CD14-positive monocyte (primary cell): ENCODE results near the gene DNAJC28. TPM values are rescaled to one million over a fixed set of nuclear protein-coding genes. Genes with fewer than 3 reads are reported as not detected.
"Not testable (repeated sequence)": the region's sequence is repeated elsewhere in the genome, so short reads cannot be mapped to it uniquely, and the experiment has no call there.

Experiments
- DNase-seq, 3 donors: peaks; one replicate each; pipeline ENCODE4 v3.0.0-alpha.2; 2011 to 2022
- H2AFZ ChIP-seq: 2 replicates; pipeline ENCODE4 v1.6.0; 2012; ENCODE audit warnings: mild to moderate bottlenecking, low read depth, low read length, inconsistent platforms; ENCODE audit not compliant: insufficient read depth, poor library complexity, severe bottlenecking
- H3K27ac ChIP-seq, 2 donors: 1 replicate in 1 of 2; 2 replicates in 1 of 2; pipeline ENCODE4 v1.5.1; 2012 to 2013; ENCODE audit warnings: low read length in 2 of 2, control low read depth in 1 of 2, inconsistent platforms in 1 of 2, low read depth in 1 of 2, mild to moderate bottlenecking in 1 of 2
- H3K27me3 ChIP-seq, 2 donors: one replicate each; pipeline versions ENCODE4 v1.6.0 to v1.6.1; 2011 to 2013; ENCODE audit warnings: low read length in 2 of 2; ENCODE audit not compliant: control insufficient read depth in 2 of 2, insufficient read depth in 2 of 2
- H3K36me3 ChIP-seq, 2 donors: replicated peaks in 1 of 2; 1 replicate in 1 of 2; 2 replicates in 1 of 2; pipeline versions ENCODE4 v1.5.1 to v1.6.1; 2012 to 2013; ENCODE audit warnings: low read length in 2 of 2, control low read depth in 1 of 2, inconsistent platforms in 1 of 2, mild to moderate bottlenecking in 1 of 2; ENCODE audit not compliant: insufficient read depth in 2 of 2, control insufficient read depth in 1 of 2
- H3K4me1 ChIP-seq, 2 donors: 1 replicate in 1 of 2; 2 replicates in 1 of 2; pipeline versions ENCODE4 v1.5.1 to v1.6.1; 2012 to 2013; ENCODE audit warnings: low read length in 2 of 2, control low read depth in 1 of 2, inconsistent platforms in 1 of 2, mild to moderate bottlenecking in 1 of 2, moderate library complexity in 1 of 2; ENCODE audit not compliant: insufficient read depth in 2 of 2, control insufficient read depth in 1 of 2
- H3K4me2 ChIP-seq: replicated peaks from 2 replicates; pipeline ENCODE3; 2012; ENCODE audit warnings: low read length, moderate library complexity, mild to moderate bottlenecking; ENCODE audit not compliant: poor library complexity, severe bottlenecking; ENCODE audit errors: extremely low read depth
- H3K4me3 ChIP-seq, 3 experiments: fragments of 200-600 bp in 1 of 3; sonication (generic) in 1 of 3; replicated peaks in 1 of 3; 1 replicate in 2 of 3; 2 replicates in 1 of 3; pipeline ENCODE4 v1.5.1; 2011 to 2013; ENCODE audit warnings: low read length in 3 of 3, mild to moderate bottlenecking in 3 of 3, control low read depth in 2 of 3, low read depth in 2 of 3, inconsistent platforms in 1 of 3, moderate library complexity in 1 of 3
- H3K79me2 ChIP-seq: 2 replicates; pipeline ENCODE4 v1.6.0; 2012; ENCODE audit warnings: mild to moderate bottlenecking, control low read depth, inconsistent platforms, low read length, moderate library complexity; ENCODE audit not compliant: insufficient read depth
- H3K9ac ChIP-seq: 2 replicates; pipeline ENCODE4 v1.6.0; 2017; ENCODE audit warnings: low read length, mild to moderate bottlenecking; ENCODE audit not compliant: insufficient read depth, poor library complexity, severe bottlenecking
- H3K9me3 ChIP-seq, 2 donors: replicated peaks in 1 of 2; 1 replicate in 1 of 2; 2 replicates in 1 of 2; pipeline versions ENCODE4 v1.5.1 to v1.6.1; 2012 to 2013; ENCODE audit warnings: low read length in 2 of 2, control low read depth in 1 of 2; ENCODE audit not compliant: control insufficient read depth in 1 of 2, insufficient read depth in 1 of 2
- H4K20me1 ChIP-seq: 2 replicates; pipeline ENCODE4 v1.6.0; 2012; ENCODE audit warnings: mild to moderate bottlenecking, low read length, control low read depth, moderate library complexity; ENCODE audit not compliant: insufficient read depth
- H3K27ac Mint-ChIP-seq, 7 donors: one replicate each; pipeline ENCODE4 v1.8.0; 2020; ENCODE audit warnings: mild to moderate bottlenecking in 7 of 7, mixed read lengths in 7 of 7, moderate library complexity in 6 of 7, inconsistent platforms in 2 of 7
- H3K27me3 Mint-ChIP-seq, 3 donors: one replicate each; pipeline ENCODE4 v1.8.0; 2021 to 2022; ENCODE audit warnings: low read depth in 3 of 3, mild to moderate bottlenecking in 3 of 3, mixed read lengths in 3 of 3, moderate library complexity in 3 of 3, inconsistent platforms in 1 of 3
- H3K36me3 Mint-ChIP-seq, 2 donors: one replicate each; pipeline ENCODE4 v1.8.0; 2020; ENCODE audit warnings: mixed read lengths in 2 of 2, inconsistent platforms in 1 of 2, mild to moderate bottlenecking in 1 of 2
- H3K4me1 Mint-ChIP-seq: one replicate; pipeline ENCODE4 v1.8.0; 2020; ENCODE audit warnings: mild to moderate bottlenecking, mixed read lengths
- H3K4me3 Mint-ChIP-seq, 2 donors: one replicate each; pipeline ENCODE4 v1.8.0; 2020; ENCODE audit warnings: mild to moderate bottlenecking in 2 of 2, mixed read lengths in 2 of 2, moderate library complexity in 1 of 2
- H3K9me3 Mint-ChIP-seq, 7 donors: one replicate each; pipeline ENCODE4 v1.8.0; 2020 to 2022; ENCODE audit warnings: mixed read lengths in 7 of 7, mild to moderate bottlenecking in 6 of 7, moderate library complexity in 6 of 7, inconsistent platforms in 2 of 7
- CTCF ChIP-seq: fragments of 200-600 bp; IDR thresholded peaks from one replicate; pipeline ENCODE4 v1.8.0; 2022; ENCODE audit warnings: antibody characterized with exemption, mild to moderate bottlenecking
- WGBS: methylation state at CpG from one replicate; pipeline ENCODE4 v1.1.5; 2013; ENCODE audit warnings: missing lambda C conversion rate; ENCODE audit not compliant: insufficient coverage; 5-methylcytosine and 5-hydroxymethylcytosine counted together
- intact Hi-C, 2 donors: fragments of 100-400 bp; cut with micrococcal nuclease; formaldehyde crosslinking; loops; one replicate each; pipeline versions ENCODE4 v1.15.0 to v1.15.1; 2023
- polyA plus RNA-seq, 3 donors: library from polyadenylated mRNA; depleted of rRNA in 1 of 3; unstranded in 2 of 3; stranded (reverse) in 1 of 3; fragments of 300-500 nt in 2 of 3; fragments of >200 nt in 1 of 3; fragmentation: Illumina TruSeq in 2 of 3; gene quantifications; 1 replicate in 2 of 3; 2 replicates in 1 of 3; pipeline ENCODE4 v1.2.3, GENCODE V29; 2012 to 2021

The DNAJC28 gene
- polyA plus RNA-seq, 3 donors = 0.21 to 1.1 (median 0.26) TPM

GRCh38 chr21:33511639-33512038 lies 20.1 kb upstream of the DNAJC28 start:
- Histone ChIP-seq H3K27me3 (no peaks in the 10 kb centered on the region), H3K9ac (no peak overlapping the region), H3K4me1 (no peaks in the 10 kb centered on the region), H3K27ac (no peak overlapping the region), H4K20me1 (no peaks in the 10 kb centered on the region), H3K4me3 (no peak overlapping the region), H3K4me2 (no peak overlapping the region), H3K36me3 (peaks cover 58 to 98% of the 10 kb centered on the region in 2 donors), H3K79me2 (no peaks in the 10 kb centered on the region), H2AFZ (no peak overlapping the region), H3K9me3 (no peaks in the 10 kb centered on the region)
- H3K9me3 Mint-ChIP-seq = peaks cover 0 to 3% (median 0%) of the 10 kb centered on the region in 7 donors
- WGBS = 95% methylated on average over 3 of the region's 4 CpGs
- no peak for TF ChIP-seq CTCF
- peaks cover 3% of the 10 kb centered on the region for H3K4me1 Mint-ChIP-seq
- DNase-seq = no peak
- H3K4me3 Mint-ChIP-seq = no peak overlapping the region
- peaks cover 69 to 83% of the 10 kb centered on the region in 2 donors for H3K36me3 Mint-ChIP-seq
- no peaks in the 10 kb centered on the region for H3K27me3 Mint-ChIP-seq
- H3K27ac Mint-ChIP-seq = no peak overlapping the region
- intact Hi-C loops = no loop called here

GRCh38 chr21:33510826-33511225 lies 19.3 kb upstream of the DNAJC28 start:
- Mint-ChIP-seq H3K36me3 (peaks cover 69 to 84% of the 10 kb centered on the region in 2 donors), H3K4me3 (no peak overlapping the region)
- WGBS = 100% methylated on average over 4 of the region's 8 CpGs

GRCh38 chr21:33507003-33507402 lies 15.5 kb upstream of the DNAJC28 start:
- H3K27me3 ChIP-seq, DNase-seq, H3K9me3 ChIP-seq, H3K27ac Mint-ChIP-seq, H3K27me3 Mint-ChIP-seq, H3K9me3 Mint-ChIP-seq, H3K4me3 ChIP-seq, H4K20me1 ChIP-seq, H3K4me1 Mint-ChIP-seq, intact Hi-C loops, H3K4me2 ChIP-seq, H3K4me1 ChIP-seq, H3K27ac ChIP-seq, H3K4me3 Mint-ChIP-seq, H2AFZ ChIP-seq, H3K79me2 ChIP-seq, H3K9ac ChIP-seq: not testable (repeated sequence)
- peaks cover 76 to 87% of the 10 kb centered on the region in 2 donors for H3K36me3 Mint-ChIP-seq
- peaks cover 42 to 92% of the 10 kb centered on the region in 2 donors for H3K36me3 ChIP-seq
- no CpG with 5 or more reads among the region's 1 CpG for WGBS

More at GRCh38 chr21:33510826-33511225, 19.3 kb upstream of the DNAJC28 start:
- Histone ChIP-seq H3K9me3 (no peaks in the 10 kb centered on the region), H2AFZ (no peak overlapping the region), H3K36me3 (peaks cover 54 to 96% of the 10 kb centered on the region in 2 donors), H3K79me2 (no peaks in the 10 kb centered on the region), H4K20me1 (no peaks in the 10 kb centered on the region), H3K9ac (no peak overlapping the region), H3K27ac (no peak overlapping the region), H3K4me2 (no peak overlapping the region), H3K4me1 (no peaks in the 10 kb centered on the region), H3K27me3 (no peaks in the 10 kb centered on the region), H3K4me3 (no peak overlapping the region)
- Mint-ChIP-seq H3K27me3 (no peaks in the 10 kb centered on the region), H3K27ac (no peak overlapping the region), H3K9me3 (peaks cover 0 to 3% (median 0%) of the 10 kb centered on the region in 7 donors), H3K4me1 (peaks cover 3% of the 10 kb centered on the region)
- DNase-seq = no peak
- TF ChIP-seq CTCF = no peak
- intact Hi-C loops = no loop called here
